ENCODE measurements around the gene ENAH. TPM values are rescaled to one million over a fixed set of nuclear protein-coding genes. Genes with fewer than 3 reads are reported as not detected.

Gene ENAH
- total RNA-seq, 1 donor from 2014 or later = 434 TPM

- H3K36me3 Mint-ChIP-seq (ENCODE audit: low read depth) = no peaks in the 10 kb centered on the region
- H3K4me1 Mint-ChIP-seq (ENCODE audit: low read depth) = peaks cover 62% of the 10 kb centered on the region
- no peak for DNase-seq (ENCODE audit: low spot score)
- no peaks in the 10 kb centered on the region for H3K9me3 Mint-ChIP-seq (ENCODE audit: low read depth)
- no peaks in the 10 kb centered on the region for H3K27me3 Mint-ChIP-seq (ENCODE audit: low read depth)
- TF ChIP-seq CTCF (IDR thresholded peaks at IDR 0.05) = no peak
- H3K4me3 Mint-ChIP-seq (ENCODE audit: unreplicated experiment) = peak overlapping the region; percentile 79
- peak overlapping the region; percentile 100 for H3K27ac Mint-ChIP-seq (ENCODE audit: unreplicated experiment)
Observed at GRCh38 chr1:225653463-225654276, 747 bp upstream of the ENAH start.

- Mint-ChIP-seq H3K9me3 (ENCODE audit: low read depth) (no peaks in the 10 kb centered on the region), H3K27ac (ENCODE audit: unreplicated experiment) (peak overlapping the region; percentile 92), H3K4me1 (ENCODE audit: low read depth) (peaks cover 62% of the 10 kb centered on the region), H3K27me3 (ENCODE audit: low read depth) (no peaks in the 10 kb centered on the region), H3K4me3 (ENCODE audit: unreplicated experiment) (peak overlapping the region; percentile 99), H3K36me3 (ENCODE audit: low read depth) (no peaks in the 10 kb centered on the region)
- no peak for DNase-seq (ENCODE audit: low spot score)
- TF ChIP-seq CTCF (IDR thresholded peaks at IDR 0.05) = no peak
Observed at GRCh38 chr1:225651872-225652728, 823 bp downstream of the ENAH start.

- DNase-seq (ENCODE audit: low spot score) = no peak
- Mint-ChIP-seq H3K27me3 (ENCODE audit: low read depth) (no peaks in the 10 kb centered on the region), H3K27ac (ENCODE audit: unreplicated experiment) (peak overlapping the region; percentile 92), H3K9me3 (ENCODE audit: low read depth) (no peaks in the 10 kb centered on the region), H3K36me3 (ENCODE audit: low read depth) (no peaks in the 10 kb centered on the region), H3K4me3 (ENCODE audit: unreplicated experiment) (peak overlapping the region; percentile 99), H3K4me1 (ENCODE audit: low read depth) (peaks cover 62% of the 10 kb centered on the region)
- no peak for TF ChIP-seq CTCF (IDR thresholded peaks at IDR 0.05)
Observed at GRCh38 chr1:225651376-225651871, 1.5 kb downstream of the ENAH start.

GRCh38 chr1:225650179-225650578, 2.7 kb downstream of the ENAH start:
- no peak for TF ChIP-seq CTCF (IDR thresholded peaks at IDR 0.05)
- no peaks in the 10 kb centered on the region for H3K27me3 Mint-ChIP-seq (ENCODE audit: low read depth)
- H3K27ac Mint-ChIP-seq (ENCODE audit: unreplicated experiment) = peak overlapping the region; percentile 92
- peak overlapping the region; percentile 99 for H3K4me3 Mint-ChIP-seq (ENCODE audit: unreplicated experiment)
- H3K4me1 Mint-ChIP-seq (ENCODE audit: low read depth) = peaks cover 62% of the 10 kb centered on the region
- DNase-seq (ENCODE audit: low spot score) = no peak
- peaks cover 3% of the 10 kb centered on the region for H3K9me3 Mint-ChIP-seq (ENCODE audit: low read depth)
- peaks cover 5% of the 10 kb centered on the region for H3K36me3 Mint-ChIP-seq (ENCODE audit: low read depth)

All from chondrocyte (in vitro differentiated cells).